Gastrocnemius medialis (tissue), 4 donors: ENCODE data around the gene WASF2. TPM values are rescaled to one million over a fixed set of nuclear protein-coding genes. Genes with fewer than 3 reads are reported as not detected.

Source experiments
- ATAC-seq, 2 donors: fragments of 150-250 bp; one replicate each; pipeline ENCODE4 v1.9.1; 2016
- DNase-seq, 2 donors: peaks; one replicate each; pipeline ENCODE4 v3.0.0-alpha.2; 2019
- H3K27ac ChIP-seq, 4 donors: fragments of 200-600 bp; sonication (generic); 1 replicate in 1 of 4; 2 replicates in 3 of 4; pipeline ENCODE4 v1.5.1; 2016 to 2018; ENCODE audit warnings: mild to moderate bottlenecking in 2 of 4, moderate library complexity in 1 of 4
- H3K27me3 ChIP-seq, 3 donors: fragments of 200-600 bp; sonication (generic) in 2 of 3; 1 replicate in 1 of 3; 2 replicates in 2 of 3; pipeline versions ENCODE4 v1.5.1 to v1.6.0; 2016 to 2019; ENCODE audit warnings: mild to moderate bottlenecking in 1 of 3, moderate library complexity in 1 of 3
- H3K36me3 ChIP-seq, 2 donors: fragments of 200-600 bp; sonication (generic) in 1 of 2; one replicate each; pipeline ENCODE4 v1.5.1; 2017 to 2018
- H3K4me1 ChIP-seq, 2 donors: fragments of 200-600 bp; sonication (generic) in 1 of 2; one replicate each; pipeline ENCODE4 v1.5.1; 2016 to 2017; ENCODE audit warnings: mild to moderate bottlenecking in 2 of 2
- H3K4me3 ChIP-seq, 4 donors: fragments of 200-600 bp; sonication (generic) in 3 of 4; 1 replicate in 1 of 4; 2 replicates in 3 of 4; pipeline ENCODE4 v1.5.1; 2016 to 2019; ENCODE audit warnings: mild to moderate bottlenecking in 2 of 4
- H3K9me3 ChIP-seq, 3 donors: fragments of 200-600 bp; sonication (generic) in 2 of 3; 1 replicate in 1 of 3; 2 replicates in 2 of 3; pipeline ENCODE4 v1.5.1; 2016 to 2019
- CTCF ChIP-seq, 5 experiments: fragments of 450-650 bp in 3 of 5; fragments of 200-600 bp in 2 of 5; sonication (generic) in 2 of 5; IDR thresholded peaks in 4 of 5; conservative IDR thresholded peaks in 1 of 5; 1 replicate in 4 of 5; 2 replicates in 1 of 5; pipeline ENCODE4 v1.5.1; 2016 to 2019; ENCODE audit warnings: antibody characterized with exemption in 5 of 5, mild to moderate bottlenecking in 3 of 5, moderate library complexity in 3 of 5
- POLR2A ChIP-seq, 2 donors: fragments of 450-650 bp; IDR thresholded peaks; one replicate each; pipeline ENCODE4 v1.6.1; 2017; ENCODE audit warnings: antibody characterized with exemption in 2 of 2, mild to moderate bottlenecking in 2 of 2, moderate library complexity in 2 of 2
- in situ Hi-C, 4 donors: fragments of 200-750 bp; cut with MboI; loops; one replicate each; pipeline versions ENCODE4 v1.15.0 to v1.8.0; 2017; ENCODE audit warnings: low sequenced_read_pairs in 4 of 4
- intact Hi-C: fragments of 100-400 bp; cut with DNase I; formaldehyde crosslinking; loops from one replicate; pipeline ENCODE4 v1.15.1; 2023; ENCODE audit warnings: low total_unique reads
- total RNA-seq, 4 donors: library from RNA; depleted of rRNA; stranded (reverse); fragments of >200 nt; gene quantifications; one replicate each; pipeline versions ENCODE4 v1.1.0 to v1.2.3, GENCODE V29; 2016

The WASF2 gene
- total RNA-seq, 4 donors from 2014 or later = 10.6 to 16.7 (median 13.3) TPM

GRCh38 chr1:27448982-27449381 lies 41.0 kb downstream of the WASF2 start:
- Histone ChIP-seq H3K9me3 (no peaks in the 10 kb centered on the region), H3K36me3 (no peaks in the 10 kb centered on the region), H3K4me1 (peaks cover 45 to 64% of the 10 kb centered on the region in 2 donors), H3K4me3 (no peak overlapping the region), H3K27me3 (no peaks in the 10 kb centered on the region), H3K27ac (no peak overlapping the region)
- no peak for TF ChIP-seq CTCF (IDR thresholded peaks at IDR 0.05 in 4 of 5, conservative IDR thresholded peaks at IDR 0.05 in 1 of 5)
- no peak for TF ChIP-seq POLR2A (IDR thresholded peaks at IDR 0.05)
- ATAC-seq = no peak
- DNase-seq = no peak
- in situ Hi-C loops (no loop called here), intact Hi-C loops (no loop called here)

GRCh38 chr1:27447883-27448282 lies 42.1 kb downstream of the WASF2 start:
- H3K4me1 ChIP-seq = peaks cover 45 to 64% of the 10 kb centered on the region in 2 donors
- no peaks in the 10 kb centered on the region for H3K9me3 ChIP-seq
- H3K27ac ChIP-seq = peak overlapping the region in 1 of 4 donors; percentile 32
- intact Hi-C loops = no loop called here
- TF ChIP-seq POLR2A (IDR thresholded peaks at IDR 0.05) = no peak
- no peak for TF ChIP-seq CTCF (IDR thresholded peaks at IDR 0.05 in 4 of 5, conservative IDR thresholded peaks at IDR 0.05 in 1 of 5)
- in situ Hi-C loops = no loop called here
- H3K4me3 ChIP-seq = no peak overlapping the region
- ATAC-seq (no peak), DNase-seq (no peak)
- H3K27me3 ChIP-seq = no peaks in the 10 kb centered on the region
- no peaks in the 10 kb centered on the region for H3K36me3 ChIP-seq

DNA sequence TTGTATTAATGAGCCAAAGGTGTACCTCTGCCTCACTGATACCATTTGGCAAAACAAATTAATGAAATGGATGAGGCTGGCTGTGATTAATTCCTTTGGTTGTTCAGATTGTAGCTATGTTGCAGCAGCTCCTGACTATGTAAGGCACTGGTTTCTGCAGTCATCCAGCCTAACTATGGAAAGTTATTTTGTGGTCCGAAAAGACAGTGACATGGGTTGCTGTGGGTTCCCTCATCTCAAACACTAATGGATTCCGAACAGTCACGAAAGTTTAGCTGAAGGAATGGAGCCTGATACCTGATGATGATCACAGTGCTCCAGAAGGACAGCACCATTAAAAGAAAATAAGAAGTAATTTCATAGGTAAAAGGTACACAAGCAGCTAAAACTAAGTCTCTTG lies 42.6 kb downstream of the WASF2 start:
- Histone ChIP-seq H3K4me1 (peaks cover 45 to 60% of the 10 kb centered on the region in 2 donors), H3K9me3 (no peaks in the 10 kb centered on the region), H3K27me3 (no peaks in the 10 kb centered on the region), H3K4me3 (no peak overlapping the region), H3K36me3 (no peaks in the 10 kb centered on the region), H3K27ac (peak overlapping the region in 1 of 4 donors; percentile 32)
- ATAC-seq = no peak
- DNase-seq = no peak
- intact Hi-C loops (no loop called here), in situ Hi-C loops (no loop called here)
- TF ChIP-seq POLR2A (IDR thresholded peaks at IDR 0.05) (no peak), CTCF (IDR thresholded peaks at IDR 0.05 in 4 of 5, conservative IDR thresholded peaks at IDR 0.05 in 1 of 5) (no peak)

GRCh38 chr1:27446496-27447020 lies 43.4 kb downstream of the WASF2 start:
- DNase-seq = no peak
- Histone ChIP-seq H3K27ac (no peak overlapping the region), H3K4me3 (no peak overlapping the region), H3K4me1 (peaks cover 45 to 53% of the 10 kb centered on the region in 2 donors), H3K27me3 (no peaks in the 10 kb centered on the region), H3K36me3 (no peaks in the 10 kb centered on the region), H3K9me3 (no peaks in the 10 kb centered on the region)
- TF ChIP-seq CTCF (IDR thresholded peaks at IDR 0.05 in 4 of 5, conservative IDR thresholded peaks at IDR 0.05 in 1 of 5) = no peak
- no peak for TF ChIP-seq POLR2A (IDR thresholded peaks at IDR 0.05)
- in situ Hi-C loops = no loop called here
- ATAC-seq = no peak
- intact Hi-C loops = no loop called here
